ENCODE data around the gene TTN. TPM values are rescaled to one million over a fixed set of nuclear protein-coding genes. Genes with fewer than 3 reads are reported as not detected.

Gene TTN
- total and polyA plus RNA-seq, 3 donors from 2014 or later: 2.6 to 49.1 (median 30.8) TPM

DNA sequence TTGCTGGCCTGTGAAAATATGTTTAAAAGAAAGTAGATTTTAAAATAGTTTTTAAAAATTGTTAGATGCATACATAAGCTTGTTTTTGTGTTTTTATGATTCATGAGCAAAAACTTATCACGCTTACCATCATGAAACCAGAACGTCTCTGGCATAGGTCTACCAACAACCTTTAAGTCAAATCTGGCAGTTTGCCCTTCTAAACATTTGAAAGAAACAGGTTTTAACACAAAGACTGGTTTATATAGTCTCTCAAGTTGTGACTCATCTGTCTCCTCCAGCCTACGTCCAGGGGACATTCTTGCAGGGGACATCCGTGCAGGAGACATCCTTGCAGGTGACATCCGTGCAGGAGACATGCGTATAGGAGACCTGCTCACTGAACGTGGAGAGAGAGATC lies 29.6 kb downstream of the TTN start:
- H3K36me3 ChIP-seq (ENCODE audit: low read depth, missing control alignments): no peaks in the 10 kb centered on the region
- intact Hi-C loops (cut with DNase I; ENCODE audit: low total_unique reads): no loop called here
- no peaks in the 10 kb centered on the region for H3K9me3 ChIP-seq
- no peak for DNase-seq
- no peak overlapping the region for H3K27ac ChIP-seq
- no peaks in the 10 kb centered on the region for H3K4me1 ChIP-seq
- no peaks in the 10 kb centered on the region for H3K27me3 ChIP-seq
- TF ChIP-seq, protein P1, sequence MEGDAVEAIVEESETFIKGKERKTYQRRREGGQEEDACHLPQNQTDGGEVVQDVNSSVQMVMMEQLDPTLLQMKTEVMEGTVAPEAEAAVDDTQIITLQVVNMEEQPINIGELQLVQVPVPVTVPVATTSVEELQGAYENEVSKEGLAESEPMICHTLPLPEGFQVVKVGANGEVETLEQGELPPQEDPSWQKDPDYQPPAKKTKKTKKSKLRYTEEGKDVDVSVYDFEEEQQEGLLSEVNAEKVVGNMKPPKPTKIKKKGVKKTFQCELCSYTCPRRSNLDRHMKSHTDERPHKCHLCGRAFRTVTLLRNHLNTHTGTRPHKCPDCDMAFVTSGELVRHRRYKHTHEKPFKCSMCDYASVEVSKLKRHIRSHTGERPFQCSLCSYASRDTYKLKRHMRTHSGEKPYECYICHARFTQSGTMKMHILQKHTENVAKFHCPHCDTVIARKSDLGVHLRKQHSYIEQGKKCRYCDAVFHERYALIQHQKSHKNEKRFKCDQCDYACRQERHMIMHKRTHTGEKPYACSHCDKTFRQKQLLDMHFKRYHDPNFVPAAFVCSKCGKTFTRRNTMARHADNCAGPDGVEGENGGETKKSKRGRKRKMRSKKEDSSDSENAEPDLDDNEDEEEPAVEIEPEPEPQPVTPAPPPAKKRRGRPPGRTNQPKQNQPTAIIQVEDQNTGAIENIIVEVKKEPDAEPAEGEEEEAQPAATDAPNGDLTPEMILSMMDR (IDR thresholded peaks at IDR 0.05): no peak
- no peak for TF ChIP-seq POLR2A (IDR thresholded peaks at IDR 0.05)
- WGBS, 2 donors: 76 to 79% methylated on average over 7 of the region's 7 CpGs
- H3K4me3 ChIP-seq: no peak overlapping the region

DNA sequence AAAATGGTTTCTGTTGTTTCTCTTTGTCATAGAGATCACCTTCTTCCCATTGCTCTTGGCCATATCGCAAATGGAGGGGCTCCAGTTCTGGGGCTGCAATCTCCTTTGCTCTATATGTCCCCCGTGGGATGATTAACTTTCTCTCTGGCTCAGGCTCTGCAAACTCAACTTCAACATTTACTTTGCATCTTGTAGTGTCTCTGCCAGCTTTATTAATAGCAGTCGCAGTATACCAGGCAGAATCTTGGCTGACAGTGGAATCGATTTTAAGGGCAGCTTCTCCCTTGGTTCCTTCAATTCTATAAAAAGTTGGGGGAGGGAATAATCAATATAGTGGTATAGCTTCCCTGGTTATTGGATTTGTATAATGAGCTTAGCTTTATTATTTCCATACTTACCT lies 30.5 kb downstream of the TTN start:
- Histone ChIP-seq H3K9me3 (no peaks in the 10 kb centered on the region), H3K27me3 (no peaks in the 10 kb centered on the region), H3K4me3 (no peak overlapping the region), H3K36me3 (ENCODE audit: low read depth, missing control alignments) (no peaks in the 10 kb centered on the region), H3K27ac (no peak overlapping the region), H3K4me1 (no peaks in the 10 kb centered on the region)
- intact Hi-C loops (cut with DNase I; ENCODE audit: low total_unique reads): no loop called here
- no peak for DNase-seq
- 94 to 95% methylated on average over 4 of the region's 4 CpGs for WGBS, 2 donors
- TF ChIP-seq, protein P1 (IDR thresholded peaks at IDR 0.05): no peak
- TF ChIP-seq POLR2A (IDR thresholded peaks at IDR 0.05): no peak

DNA sequence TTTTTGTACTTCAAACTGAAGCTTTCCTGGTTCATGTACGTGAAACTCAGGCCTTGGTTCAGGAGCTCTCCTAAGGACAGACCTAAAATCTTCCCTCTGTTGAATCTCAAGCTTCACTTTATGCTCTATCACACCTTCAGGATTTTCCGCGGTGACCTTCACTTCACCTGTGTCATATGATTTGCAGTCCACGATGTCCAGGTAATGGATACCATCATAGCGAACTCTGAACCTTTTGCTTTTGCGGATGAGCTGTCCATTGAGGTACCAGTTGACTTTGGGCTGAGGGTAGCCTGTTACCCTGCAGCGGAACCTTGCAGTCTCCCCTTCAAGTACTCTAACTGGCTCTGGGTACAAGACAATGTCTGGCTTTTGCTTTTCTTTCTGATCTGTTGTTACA lies 31.2 kb downstream of the TTN start:
- Histone ChIP-seq H3K27ac (no peak overlapping the region), H3K4me3 (no peak overlapping the region), H3K27me3 (no peaks in the 10 kb centered on the region), H3K9me3 (no peaks in the 10 kb centered on the region), H3K36me3 (ENCODE audit: low read depth, missing control alignments) (no peaks in the 10 kb centered on the region), H3K4me1 (no peaks in the 10 kb centered on the region)
- intact Hi-C loops (cut with DNase I; ENCODE audit: low total_unique reads): no loop called here
- 91 to 96% methylated on average over 7 of the region's 7 CpGs for WGBS, 2 donors
- DNase-seq: no peak
- TF ChIP-seq POLR2A (IDR thresholded peaks at IDR 0.05): no peak
- TF ChIP-seq, protein P1 (IDR thresholded peaks at IDR 0.05): no peak

DNA sequence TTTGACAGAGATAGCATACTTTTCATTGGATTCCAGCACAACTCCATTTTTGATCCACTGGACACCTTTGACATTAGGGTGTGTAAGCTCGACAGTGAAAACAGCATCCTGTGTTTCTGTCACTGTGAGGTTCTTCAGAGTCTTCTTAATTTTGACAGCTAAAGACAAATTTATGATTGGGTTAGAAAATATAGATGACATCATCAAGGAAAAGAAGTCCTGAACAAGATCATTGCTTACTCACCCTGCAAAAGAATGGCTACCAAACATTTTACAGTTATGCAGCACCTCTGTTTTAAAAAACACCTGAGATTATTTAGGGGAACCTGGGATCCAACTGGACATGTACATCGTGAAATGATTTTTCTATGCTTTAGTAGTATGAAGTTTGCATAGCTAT lies 36.7 kb downstream of the TTN start:
- Histone ChIP-seq H3K4me1 (no peaks in the 10 kb centered on the region), H3K4me3 (no peak overlapping the region), H3K36me3 (ENCODE audit: low read depth, missing control alignments) (no peaks in the 10 kb centered on the region), H3K27me3 (no peaks in the 10 kb centered on the region), H3K27ac (no peak overlapping the region), H3K9me3 (no peaks in the 10 kb centered on the region)
- intact Hi-C loops (cut with DNase I; ENCODE audit: low total_unique reads): no loop called here
- TF ChIP-seq, protein P1 (IDR thresholded peaks at IDR 0.05): no peak
- no peak for TF ChIP-seq POLR2A (IDR thresholded peaks at IDR 0.05)
- DNase-seq: no peak
- WGBS, 2 donors: 79 to 96% methylated on average over 2 of the region's 2 CpGs

All from testis (tissue), 3 donors.